Measurements from ENCODE around the gene CDON.

Gene CDON

GRCh38 chr11:125949271-125950177 is 113.1 kb downstream of the CDON start:
- no peak for TF ChIP-seq POLR2A (IDR thresholded peaks at IDR 0.05; ENCODE audit: low read depth, low read length)
- FAIRE-seq (no peak), DNase-seq (ENCODE audit: insufficient read length, low spot score) (no peak)

GRCh38 chr11:125948278-125949051 is 114.2 kb downstream of the CDON start:
- DNase-seq (ENCODE audit: insufficient read length, low spot score): no peak
- FAIRE-seq: no peak
- no peak for TF ChIP-seq POLR2A (IDR thresholded peaks at IDR 0.05; ENCODE audit: low read depth, low read length)

- no peak for TF ChIP-seq POLR2A (IDR thresholded peaks at IDR 0.05; ENCODE audit: low read depth, low read length)
- FAIRE-seq (no peak), DNase-seq (ENCODE audit: insufficient read length, low spot score) (no peak)
Measured at GRCh38 chr11:125947419-125948277, 115.0 kb downstream of the CDON start.

- no peak for DNase-seq (ENCODE audit: insufficient read length, low spot score)
- no peak for FAIRE-seq
- TF ChIP-seq POLR2A (IDR thresholded peaks at IDR 0.05; ENCODE audit: low read depth, low read length): no peak
Measured at GRCh38 chr11:125946712-125947418, 115.8 kb downstream of the CDON start.

- FAIRE-seq (no peak), DNase-seq (ENCODE audit: insufficient read length, low spot score) (no peak)
- TF ChIP-seq POLR2A (IDR thresholded peaks at IDR 0.05; ENCODE audit: low read depth, low read length): no peak
Measured at GRCh38 chr11:125945797-125946520, 116.7 kb downstream of the CDON start, which contains the start of gene VSIG10L2. Gene VSIG10L2 (plus strand): TSS chr11:125946044. CDS start chr11:125946056, 12 bp downstream.

- no peak for DNase-seq (ENCODE audit: insufficient read length, low spot score)
- no peak for TF ChIP-seq POLR2A (IDR thresholded peaks at IDR 0.05; ENCODE audit: low read depth, low read length)
- FAIRE-seq: no peak
Measured at GRCh38 chr11:125945011-125945796, 117.5 kb downstream of the CDON start.

- no peak for TF ChIP-seq POLR2A (IDR thresholded peaks at IDR 0.05; ENCODE audit: low read depth, low read length)
- DNase-seq (ENCODE audit: insufficient read length, low spot score) (no peak), FAIRE-seq (no peak)
Measured at GRCh38 chr11:125944350-125945010, 118.2 kb downstream of the CDON start.

GRCh38 chr11:125943661-125944349 is 118.9 kb downstream of the CDON start:
- TF ChIP-seq POLR2A (IDR thresholded peaks at IDR 0.05; ENCODE audit: low read depth, low read length): no peak
- no peak for FAIRE-seq
- DNase-seq (ENCODE audit: insufficient read length, low spot score): no peak

- FAIRE-seq (no peak), DNase-seq (ENCODE audit: insufficient read length, low spot score) (no peak)
- TF ChIP-seq POLR2A (IDR thresholded peaks at IDR 0.05; ENCODE audit: low read depth, low read length): no peak
Measured at GRCh38 chr11:125942771-125943428, 119.8 kb downstream of the CDON start.

All from H54 (cell line).